GM23338 (cell line): ENCODE measurements around the gene AMY2B. TPM values are rescaled to one million over a fixed set of nuclear protein-coding genes. Genes with fewer than 3 reads are reported as not detected.
A peak's percentile ranks its signal among the peaks of the same experiment; 100 is the strongest.

Experiments used
- ATAC-seq: fragments of 200-7000 bp; cut with Tn5 transposase; 3 replicates; pipeline ENCODE4 v1.9.1; 2020
- DNase-seq: peaks from one replicate; pipeline ENCODE4 v3.0.0-alpha.2; 2015; ENCODE audit warnings: low spot score
- H2AFZ ChIP-seq: fragments of 200-600 bp; sonication (generic); 2 replicates; pipeline ENCODE4 v1.8.0; 2016; ENCODE audit warnings: antibody characterized with exemption, mild to moderate bottlenecking, moderate library complexity
- H3F3A ChIP-seq: fragments of 200-600 bp; sonication (generic); replicated peaks from 2 replicates; pipeline ENCODE4 v1.8.0; 2017; ENCODE audit warnings: antibody characterized with exemption, mixed run types, low read depth
- H3K27ac ChIP-seq: fragments of 200-600 bp; sonication (generic); 2 replicates; pipeline ENCODE4 v1.6.1; 2016; ENCODE audit warnings: low read depth
- H3K27me3 ChIP-seq: fragments of 200-600 bp; sonication (generic); 2 replicates; pipeline ENCODE4 v1.8.0; 2016; ENCODE audit warnings: mild to moderate bottlenecking, mixed run types, moderate library complexity; ENCODE audit not compliant: insufficient read depth
- H3K36me3 ChIP-seq: fragments of 200-600 bp; sonication (generic); 2 replicates; pipeline ENCODE4 v1.8.0; 2016; ENCODE audit warnings: mild to moderate bottlenecking; ENCODE audit not compliant: insufficient read depth
- H3K4me1 ChIP-seq: fragments of 200-600 bp; sonication (generic); 2 replicates; pipeline ENCODE4 v1.8.0; 2016; ENCODE audit warnings: mild to moderate bottlenecking, moderate library complexity; ENCODE audit not compliant: insufficient read depth
- H3K4me2 ChIP-seq: fragments of 200-600 bp; sonication (generic); 2 replicates; pipeline ENCODE4 v1.7.1; 2017; ENCODE audit warnings: mixed run types
- H3K4me3 ChIP-seq: fragments of 200-600 bp; sonication (generic); 2 replicates; pipeline ENCODE4 v1.6.1; 2016; ENCODE audit warnings: mixed run types
- H3K79me2 ChIP-seq: fragments of 200-600 bp; sonication (generic); replicated peaks from 2 replicates; pipeline ENCODE4 v1.8.0; 2017; ENCODE audit warnings: mild to moderate bottlenecking; ENCODE audit not compliant: insufficient read depth
- H3K9me2 ChIP-seq: fragments of 200-600 bp; sonication (generic); 2 replicates; pipeline ENCODE4 v1.8.0; 2017; ENCODE audit not compliant: insufficient read depth
- H4K20me1 ChIP-seq: fragments of 200-600 bp; sonication (generic); replicated peaks from 2 replicates; pipeline ENCODE4 v1.8.0; 2017; ENCODE audit warnings: mild to moderate bottlenecking; ENCODE audit not compliant: insufficient read depth
- H3K27ac Mint-ChIP-seq: 2 replicates; pipeline ENCODE4 v1.8.0; 2020; ENCODE audit warnings: inconsistent platforms, mild to moderate bottlenecking, moderate library complexity, mixed read lengths
- H3K27me3 Mint-ChIP-seq: 3 replicates; pipeline ENCODE4 v1.8.0; 2022; ENCODE audit warnings: low read depth, mild to moderate bottlenecking, moderate library complexity, mixed read lengths, inconsistent platforms; ENCODE audit not compliant: insufficient read depth, poor library complexity
- H3K36me3 Mint-ChIP-seq: 3 replicates; pipeline ENCODE4 v1.8.0; 2021; ENCODE audit warnings: low read depth, mild to moderate bottlenecking, inconsistent platforms, moderate library complexity, mixed read lengths
- H3K4me1 Mint-ChIP-seq: 3 replicates; pipeline ENCODE4 v1.8.0; 2020; ENCODE audit warnings: mild to moderate bottlenecking, inconsistent platforms, mixed read lengths
- H3K4me3 Mint-ChIP-seq: 3 replicates; pipeline ENCODE4 v1.8.0; 2021; ENCODE audit warnings: moderate library complexity, mild to moderate bottlenecking, inconsistent platforms, mixed read lengths
- H3K9me3 Mint-ChIP-seq: 3 replicates; pipeline ENCODE4 v1.8.0; 2020; ENCODE audit warnings: moderate library complexity, mild to moderate bottlenecking, inconsistent platforms, mixed read lengths
- EZH2 ChIP-seq: fragments of 200-600 bp; sonication (generic); IDR thresholded peaks from one replicate; pipeline ENCODE4 v1.8.0; 2017; ENCODE audit warnings: antibody characterized with exemption, mild to moderate bottlenecking, low read depth; ENCODE audit not compliant: unreplicated experiment
- EZH2phosphoT487 ChIP-seq: fragments of 200-600 bp; sonication (generic); IDR thresholded peaks from one replicate; pipeline ENCODE4 v1.8.1; 2018; ENCODE audit warnings: antibody characterized with exemption; ENCODE audit not compliant: unreplicated experiment
- POLR2AphosphoS5 ChIP-seq: IDR thresholded peaks from 2 replicates; pipeline ENCODE4 v1.6.1; 2016; ENCODE audit warnings: antibody characterized with exemption, low read depth
- STAT1 ChIP-seq: IDR thresholded peaks from one replicate; pipeline ENCODE4 v1.6.1; 2016; ENCODE audit warnings: antibody characterized with exemption; ENCODE audit not compliant: unreplicated experiment
- ZNF331 ChIP-seq: fragments of 250-450 bp; sonication (Bioruptor Pico); IDR thresholded peaks from 2 replicates; pipeline ENCODE4 v1.5.0; 2020; ENCODE audit warnings: low read depth, mild to moderate bottlenecking, moderate library complexity
- polyA plus RNA-seq: library from polyadenylated mRNA; unstranded; fragments of >200 nt; fragmentation: Nextera tagmentation; extraction: Ambion mirVana; gene quantifications from 2 replicates; pipeline ENCODE4 v1.2.1, GENCODE V29; 2016
- total RNA-seq: library from RNA; depleted of rRNA; stranded (reverse); fragments of >200 nt; shearing (Covaris generic); gene quantifications from 2 replicates; pipeline ENCODE4 v1.2.3, GENCODE V29; 2014
- TF ChIP-seq, protein P1 (sequence below), 2 experiments: fragments of 200-600 bp in 1 of 2; sonication (generic) in 1 of 2; conservative IDR thresholded peaks; 2 replicates each; pipeline versions ENCODE4 v1.5.1 to v1.6.1; 2016 to 2017; ENCODE audit warnings: antibody characterized with exemption in 2 of 2, low read depth in 2 of 2, mild to moderate bottlenecking in 2 of 2, moderate library complexity in 1 of 2
- TF ChIP-seq, protein P2 (sequence below): IDR thresholded peaks from one replicate; pipeline ENCODE4 v1.6.1; 2018; ENCODE audit warnings: antibody characterized with exemption; ENCODE audit not compliant: unreplicated experiment

AMY2B gene
- total and polyA plus RNA-seq, 2 experiments from 2014 or later, result 1.5 to 2.5 TPM

DNA sequence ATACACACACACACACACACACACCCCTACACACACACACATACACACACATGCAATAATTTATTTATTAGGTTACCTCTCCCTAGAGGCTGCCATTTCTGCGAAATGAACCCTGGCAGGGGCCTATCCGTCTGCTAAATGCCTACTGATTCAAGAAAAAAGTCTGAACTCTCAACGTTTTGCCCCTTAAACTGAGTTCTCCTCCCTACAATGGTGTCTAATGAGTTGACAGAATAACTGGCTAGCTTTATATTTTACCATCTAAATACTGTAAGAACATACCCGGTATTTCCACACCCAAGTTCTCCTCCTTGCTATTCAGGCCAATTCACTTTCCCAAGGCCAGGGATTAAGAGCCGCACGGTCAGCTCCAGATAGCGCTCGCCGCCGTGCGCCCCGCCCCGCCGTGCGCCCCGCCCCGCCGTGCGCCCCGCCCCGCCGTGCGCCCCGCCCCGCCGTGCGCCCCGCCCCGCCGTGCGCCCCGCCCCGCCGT is 46.2 kb upstream of the AMY2B start (continued):
- TF ChIP-seq, protein P1, sequence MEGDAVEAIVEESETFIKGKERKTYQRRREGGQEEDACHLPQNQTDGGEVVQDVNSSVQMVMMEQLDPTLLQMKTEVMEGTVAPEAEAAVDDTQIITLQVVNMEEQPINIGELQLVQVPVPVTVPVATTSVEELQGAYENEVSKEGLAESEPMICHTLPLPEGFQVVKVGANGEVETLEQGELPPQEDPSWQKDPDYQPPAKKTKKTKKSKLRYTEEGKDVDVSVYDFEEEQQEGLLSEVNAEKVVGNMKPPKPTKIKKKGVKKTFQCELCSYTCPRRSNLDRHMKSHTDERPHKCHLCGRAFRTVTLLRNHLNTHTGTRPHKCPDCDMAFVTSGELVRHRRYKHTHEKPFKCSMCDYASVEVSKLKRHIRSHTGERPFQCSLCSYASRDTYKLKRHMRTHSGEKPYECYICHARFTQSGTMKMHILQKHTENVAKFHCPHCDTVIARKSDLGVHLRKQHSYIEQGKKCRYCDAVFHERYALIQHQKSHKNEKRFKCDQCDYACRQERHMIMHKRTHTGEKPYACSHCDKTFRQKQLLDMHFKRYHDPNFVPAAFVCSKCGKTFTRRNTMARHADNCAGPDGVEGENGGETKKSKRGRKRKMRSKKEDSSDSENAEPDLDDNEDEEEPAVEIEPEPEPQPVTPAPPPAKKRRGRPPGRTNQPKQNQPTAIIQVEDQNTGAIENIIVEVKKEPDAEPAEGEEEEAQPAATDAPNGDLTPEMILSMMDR (conservative IDR thresholded peaks at IDR 0.05; ENCODE audit: low read depth in 2 of 2), result no peak
- TF ChIP-seq STAT1 (no peak), EZH2phosphoT487 (no peak), ZNF331 (CRISPR knock-in tag) (no peak)
- TF ChIP-seq, protein P2, sequence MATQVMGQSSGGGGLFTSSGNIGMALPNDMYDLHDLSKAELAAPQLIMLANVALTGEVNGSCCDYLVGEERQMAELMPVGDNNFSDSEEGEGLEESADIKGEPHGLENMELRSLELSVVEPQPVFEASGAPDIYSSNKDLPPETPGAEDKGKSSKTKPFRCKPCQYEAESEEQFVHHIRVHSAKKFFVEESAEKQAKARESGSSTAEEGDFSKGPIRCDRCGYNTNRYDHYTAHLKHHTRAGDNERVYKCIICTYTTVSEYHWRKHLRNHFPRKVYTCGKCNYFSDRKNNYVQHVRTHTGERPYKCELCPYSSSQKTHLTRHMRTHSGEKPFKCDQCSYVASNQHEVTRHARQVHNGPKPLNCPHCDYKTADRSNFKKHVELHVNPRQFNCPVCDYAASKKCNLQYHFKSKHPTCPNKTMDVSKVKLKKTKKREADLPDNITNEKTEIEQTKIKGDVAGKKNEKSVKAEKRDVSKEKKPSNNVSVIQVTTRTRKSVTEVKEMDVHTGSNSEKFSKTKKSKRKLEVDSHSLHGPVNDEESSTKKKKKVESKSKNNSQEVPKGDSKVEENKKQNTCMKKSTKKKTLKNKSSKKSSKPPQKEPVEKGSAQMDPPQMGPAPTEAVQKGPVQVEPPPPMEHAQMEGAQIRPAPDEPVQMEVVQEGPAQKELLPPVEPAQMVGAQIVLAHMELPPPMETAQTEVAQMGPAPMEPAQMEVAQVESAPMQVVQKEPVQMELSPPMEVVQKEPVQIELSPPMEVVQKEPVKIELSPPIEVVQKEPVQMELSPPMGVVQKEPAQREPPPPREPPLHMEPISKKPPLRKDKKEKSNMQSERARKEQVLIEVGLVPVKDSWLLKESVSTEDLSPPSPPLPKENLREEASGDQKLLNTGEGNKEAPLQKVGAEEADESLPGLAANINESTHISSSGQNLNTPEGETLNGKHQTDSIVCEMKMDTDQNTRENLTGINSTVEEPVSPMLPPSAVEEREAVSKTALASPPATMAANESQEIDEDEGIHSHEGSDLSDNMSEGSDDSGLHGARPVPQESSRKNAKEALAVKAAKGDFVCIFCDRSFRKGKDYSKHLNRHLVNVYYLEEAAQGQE, result no peak

DNA sequence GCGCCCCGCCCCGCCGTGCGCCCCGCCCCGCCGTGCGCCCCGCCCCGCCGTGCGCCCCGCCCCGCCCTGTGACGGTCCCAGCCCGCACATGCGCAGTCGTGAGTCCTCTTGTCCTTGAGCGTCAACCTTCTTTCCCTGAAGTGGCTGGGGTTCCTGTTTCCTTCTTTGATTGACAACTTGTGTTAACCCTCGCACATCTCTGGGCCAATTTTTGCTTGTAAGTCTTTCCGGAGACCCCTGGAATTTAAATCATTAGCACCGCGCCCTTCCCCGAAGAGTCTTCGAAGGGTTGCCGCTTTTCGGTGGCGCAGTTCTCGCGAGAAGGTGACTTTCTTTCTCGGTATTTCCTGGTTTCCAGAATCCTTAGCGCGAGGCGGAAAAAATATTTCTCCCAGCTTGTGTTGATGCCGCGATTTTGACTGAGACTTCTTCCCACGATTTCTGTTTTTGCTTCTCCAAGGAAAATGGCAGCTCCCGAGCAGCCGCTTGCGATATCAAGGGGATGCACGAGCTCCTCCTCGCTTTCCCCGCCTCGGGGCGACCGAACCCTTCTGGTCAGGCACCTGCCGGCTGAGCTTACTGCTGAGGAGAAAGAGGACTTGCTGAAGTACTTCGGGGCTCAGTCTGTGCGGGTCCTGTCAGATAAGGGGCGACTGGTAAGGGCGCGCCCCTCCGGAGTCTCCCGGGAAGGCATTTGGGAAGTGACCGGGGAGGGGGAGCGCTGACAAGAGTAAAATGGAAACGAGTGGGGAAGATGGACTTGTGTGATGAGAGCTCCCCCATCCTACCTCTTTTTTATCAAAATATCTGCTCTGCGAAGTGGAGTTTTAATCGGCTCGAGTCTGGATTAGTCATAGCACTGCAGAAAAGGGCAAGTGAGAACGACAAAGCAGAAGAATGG is 45.5 kb upstream of the AMY2B start, which contains the start of gene RNPC3:
Gene RNPC3 (plus strand): TSS at position 93 of the 901 bp plus-strand sequence. CDS start 372 bp downstream, at position 465.
- Histone ChIP-seq H3K4me3 (peak within 1 kb of the TSS; percentile 73), H3K27ac (peak within 1 kb of the TSS; percentile 97), H2AFZ (peak within 1 kb of the TSS; percentile 93), H3K27me3 (no peaks in the 10 kb centered on the region), H4K20me1 (0 out of 2 replicates have a peak, but pooled peaks cover 8% of the 10 kb centered on the region), H3K9me2 (no peaks in the 10 kb centered on the region), H3K4me1 (peaks cover 4% of the 10 kb centered on the region; the same call in 1 of the 2 replicates), H3K79me2 (peaks cover 43% of the 10 kb centered on the region), H3F3A (no peaks in the 10 kb centered on the region), H3K36me3 (no peaks in the 10 kb centered on the region), H3K4me2 (peak within 1 kb of the TSS; percentile 81)
- ATAC-seq (peak; percentile 89), DNase-seq (peak; percentile 87)
- Mint-ChIP-seq H3K4me3 (peak within 1 kb of the TSS; percentile 99), H3K27ac (peak within 1 kb of the TSS; percentile 99), H3K4me1 (peaks cover 12% of the 10 kb centered on the region), H3K9me3 (no peaks in the 10 kb centered on the region; the same call in 2 of the 3 replicates), H3K27me3 (peaks cover 7% of the 10 kb centered on the region), H3K36me3 (peaks cover 13% of the 10 kb centered on the region)
- TF ChIP-seq EZH2 (no peak), POLR2AphosphoS5 (peak; percentile 40; the same call in 1 of the 2 replicates)
